NAMALWA (cell line): ENCODE results near the gene HLA-DQA1.
"Not testable (repeated sequence)": the region's sequence is repeated elsewhere in the genome, so short reads cannot be mapped to it uniquely, and the experiment has no call there.

Experiments used
- DNase-seq: peaks from one replicate; pipeline ENCODE4 v3.0.0-alpha.2; 2015; ENCODE audit warnings: low spot score

HLA-DQA1 gene

DNA sequence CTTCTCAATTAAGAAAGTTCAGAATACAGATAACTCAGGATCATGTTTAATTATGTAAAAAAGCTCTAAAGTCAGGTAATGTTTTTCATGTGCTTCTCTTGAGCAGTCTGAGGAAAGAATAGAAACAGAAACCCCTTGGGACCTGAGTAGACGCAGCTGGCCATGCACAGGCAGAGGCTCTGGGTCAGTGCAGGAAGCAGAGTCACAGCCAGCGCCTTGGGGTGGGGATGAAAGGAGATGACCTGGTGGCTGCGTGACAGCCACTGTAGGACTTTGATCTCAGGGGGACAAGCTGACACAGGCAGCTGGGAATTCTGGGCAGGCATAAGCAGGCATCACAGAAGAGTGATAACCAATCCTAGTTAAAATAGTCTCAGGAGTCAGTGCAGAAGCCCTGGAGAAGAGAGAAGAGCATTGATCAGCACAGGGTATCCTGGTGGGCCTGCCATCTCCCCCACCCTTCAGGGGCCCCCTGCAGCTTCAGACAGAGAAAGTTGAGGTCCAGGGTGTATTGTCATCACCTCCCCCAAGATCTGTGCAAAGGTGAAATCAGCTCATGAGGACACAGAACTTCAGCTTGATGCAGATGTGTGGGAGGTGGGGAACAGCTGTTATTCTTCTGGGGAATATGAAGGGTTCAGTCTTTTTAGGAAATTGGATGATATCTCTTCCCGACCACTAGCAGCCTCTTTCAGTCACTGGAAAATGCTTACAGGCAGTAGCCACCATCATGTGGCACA lies 22.8 kb downstream of the HLA-DQA1 start:
- peak; percentile 80 for DNase-seq

DNA sequence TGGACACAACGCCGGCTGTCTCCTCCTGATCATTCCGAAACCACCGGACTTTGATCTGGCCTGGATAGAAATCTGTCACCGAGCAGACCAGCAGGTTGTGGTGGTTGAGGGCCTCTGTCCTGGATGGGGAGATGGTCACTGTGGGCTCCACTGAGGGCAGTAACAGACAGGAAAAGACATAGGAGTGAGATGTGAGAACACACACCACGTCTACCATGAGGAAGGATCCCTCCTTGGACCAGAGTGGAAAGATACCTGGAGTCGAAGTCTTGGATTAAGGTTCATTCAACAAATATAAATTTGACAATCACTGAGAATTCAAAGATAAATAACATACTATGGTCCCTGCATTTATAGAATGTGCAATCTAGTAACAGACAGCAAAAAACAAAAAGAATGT lies 24.9 kb downstream of the HLA-DQA1 start:
- no peak for DNase-seq

DNA sequence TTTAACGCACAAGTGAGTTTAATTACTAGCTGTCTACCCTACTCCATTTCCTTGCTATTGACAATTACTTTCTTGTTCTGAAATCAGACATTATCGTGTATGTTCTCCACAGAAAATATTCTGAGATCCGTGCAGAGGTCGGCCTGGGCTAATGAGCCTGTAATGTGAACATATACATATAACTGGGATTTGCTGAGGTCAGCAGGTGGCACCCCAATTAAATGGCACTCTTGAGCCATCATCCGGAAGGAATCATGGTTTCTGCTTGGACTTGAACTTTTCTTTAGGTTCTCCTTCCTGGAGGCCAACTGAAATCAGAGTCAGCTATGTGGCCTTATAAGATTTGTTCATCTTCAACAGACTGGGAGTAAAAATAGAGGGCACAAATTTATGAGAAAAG lies 25.6 kb downstream of the HLA-DQA1 start:
- DNase-seq = no peak

DNA sequence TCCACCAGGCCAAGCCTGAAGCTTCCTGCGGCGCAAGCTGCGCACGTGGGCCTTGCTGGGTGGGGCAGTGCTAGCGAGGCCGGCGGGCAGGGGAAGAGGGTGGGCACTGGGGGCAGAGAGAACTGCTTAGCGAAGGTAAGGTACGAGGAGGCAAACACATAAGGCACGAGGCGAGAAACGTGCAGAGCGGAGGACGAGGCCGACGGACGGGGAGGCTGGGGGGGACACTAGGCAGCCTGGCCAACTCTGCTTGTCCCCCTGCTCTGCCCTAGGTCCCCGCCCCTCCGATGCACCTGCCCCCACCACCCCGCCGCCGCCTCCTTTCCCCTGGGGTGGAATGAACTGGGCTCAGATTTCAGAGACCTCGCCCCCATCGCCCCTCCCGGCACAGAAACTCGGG lies 27.1 kb downstream of the HLA-DQA1 start:
- DNase-seq = no peak

DNA sequence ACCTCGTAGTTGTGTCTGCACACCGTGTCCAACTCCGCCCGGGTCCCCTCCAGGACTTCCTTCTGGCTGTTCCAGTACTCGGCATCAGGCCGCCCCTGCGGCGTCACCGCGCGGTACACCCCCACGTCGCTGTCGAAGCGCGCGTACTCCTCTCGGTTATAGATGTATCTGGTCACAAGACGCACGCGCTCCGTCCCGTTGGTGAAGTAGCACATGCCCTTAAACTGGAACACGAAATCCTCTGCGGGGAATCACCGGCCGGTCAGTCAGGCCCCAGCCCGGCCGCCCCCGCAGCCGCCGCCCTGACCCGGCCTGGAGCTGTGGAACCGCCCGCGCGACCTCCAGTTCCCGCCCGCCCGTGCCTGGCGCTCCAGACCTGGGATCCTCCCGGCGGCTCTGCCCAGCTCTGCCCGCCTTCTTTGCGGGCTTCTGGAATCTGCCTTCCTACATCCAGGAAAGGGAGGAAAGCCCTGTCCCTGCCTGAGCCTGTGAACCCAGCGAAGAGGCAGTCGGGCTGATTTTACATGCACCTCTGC lies 27.7 kb downstream of the HLA-DQA1 start:
- peak; percentile 70 for DNase-seq

DNA sequence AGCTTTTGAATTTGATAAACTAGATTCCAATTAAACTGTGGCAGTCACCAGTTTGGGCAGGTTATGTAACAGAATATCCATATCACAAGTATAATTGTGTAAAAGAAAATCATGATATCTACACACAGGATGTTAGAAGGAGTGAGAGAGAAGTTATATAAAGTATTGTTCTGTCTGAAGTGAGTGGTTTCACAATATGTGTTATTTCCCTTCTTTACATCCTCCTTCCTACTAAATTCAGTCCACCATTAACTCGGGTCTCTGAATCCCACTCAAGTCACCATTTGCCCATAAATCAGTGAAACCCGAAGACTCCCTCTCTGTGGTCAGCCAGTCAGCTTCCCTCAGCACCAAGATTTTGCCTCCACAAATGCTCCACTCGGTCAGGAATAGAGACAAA lies 28.5 kb downstream of the HLA-DQA1 start:
- peak; percentile 24 for DNase-seq

DNA sequence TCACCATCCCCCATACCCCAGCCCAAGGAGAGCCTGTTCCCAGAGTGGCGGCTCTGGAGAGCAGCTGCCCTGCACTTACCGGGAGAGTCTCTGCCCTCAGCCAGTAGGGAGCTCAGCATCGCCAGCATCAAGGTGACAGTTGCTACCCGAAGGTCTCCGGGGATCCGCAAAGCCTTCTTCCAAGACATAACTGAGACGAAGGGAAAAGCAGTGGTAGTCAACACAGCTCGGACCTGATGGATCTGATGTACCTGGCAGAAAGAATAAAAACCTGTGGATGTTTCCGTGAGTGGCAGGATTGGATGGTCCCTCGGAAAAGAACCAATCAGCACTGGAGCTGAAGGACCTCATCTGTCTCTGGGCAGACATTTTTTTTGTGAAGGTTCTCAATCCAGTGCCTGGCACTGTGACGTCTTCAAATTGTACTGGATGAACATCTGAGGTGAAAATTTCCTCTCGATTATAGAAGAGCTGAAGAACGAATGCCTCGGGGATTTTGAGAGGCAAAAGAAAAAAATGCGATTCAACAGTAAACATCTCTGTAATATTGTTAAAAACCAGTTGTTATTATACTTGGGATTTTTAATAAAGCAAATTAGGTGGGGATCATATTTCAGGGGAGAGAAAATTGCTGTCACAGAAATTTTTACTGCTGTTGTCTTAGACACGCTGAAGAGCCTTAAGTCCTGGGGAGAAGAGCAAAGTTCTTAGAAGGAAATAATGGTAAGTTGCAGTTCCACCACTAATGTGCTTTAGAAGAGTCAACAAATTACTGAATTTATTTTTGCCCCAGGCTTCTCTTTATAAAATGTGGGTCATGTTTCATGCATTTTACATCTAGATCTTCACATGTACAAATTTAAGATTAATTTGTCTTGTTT lies 29.5 kb downstream of the HLA-DQA1 start, which contains the start of gene HLA-DQB1:
Gene HLA-DQB1 (minus strand): TSS at position 238 of the 881 bp plus-strand sequence. CDS start 50 bp downstream, at position 188.
- DNase-seq = peak; percentile 94

DNA sequence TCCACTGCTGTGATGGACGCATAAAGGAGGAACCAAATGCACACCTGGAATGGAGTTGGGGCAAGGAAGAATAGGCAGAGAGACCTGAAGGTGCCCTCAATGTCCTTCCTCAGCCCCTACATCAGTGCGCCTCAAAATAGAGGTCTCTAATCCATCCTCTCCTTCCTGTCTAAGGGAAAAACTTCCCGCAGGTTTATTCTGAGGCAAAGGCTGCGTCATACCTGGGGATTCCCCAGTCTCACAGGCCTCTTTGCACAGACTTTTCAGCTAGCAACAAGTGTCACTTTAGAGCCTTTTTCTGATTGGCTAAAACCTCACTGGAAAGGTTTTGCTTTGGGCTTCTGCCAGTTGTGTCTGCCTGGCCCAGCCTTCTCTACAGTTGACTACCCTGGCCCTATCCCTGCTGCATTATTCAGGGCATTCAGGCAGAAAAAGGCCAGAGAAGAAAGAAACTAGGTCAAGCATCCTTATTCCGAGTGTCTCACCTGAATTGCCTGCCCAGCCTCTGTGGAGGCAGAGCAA lies 31.1 kb downstream of the HLA-DQA1 start:
- peak; percentile 92 for DNase-seq

DNA sequence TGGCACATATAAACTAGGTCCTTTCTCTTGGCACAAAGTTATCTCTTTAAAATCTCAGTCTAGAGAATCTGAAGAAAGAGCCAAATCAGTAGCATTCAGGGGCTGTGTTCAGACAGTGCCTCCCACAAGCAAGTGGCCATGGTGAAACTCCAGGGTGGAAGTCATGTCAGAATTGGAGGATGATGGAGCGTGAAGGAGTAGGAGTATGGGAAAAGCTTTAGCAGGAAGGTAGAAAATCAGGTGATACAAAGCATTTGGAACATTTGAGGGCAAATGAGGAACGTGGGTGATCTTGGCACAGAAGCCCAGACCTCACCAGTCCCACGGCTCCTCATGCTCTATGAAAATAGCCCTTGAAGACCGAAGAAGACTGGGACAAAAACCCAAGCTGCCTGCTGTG lies 32.0 kb downstream of the HLA-DQA1 start:
- no peak for DNase-seq

DNA sequence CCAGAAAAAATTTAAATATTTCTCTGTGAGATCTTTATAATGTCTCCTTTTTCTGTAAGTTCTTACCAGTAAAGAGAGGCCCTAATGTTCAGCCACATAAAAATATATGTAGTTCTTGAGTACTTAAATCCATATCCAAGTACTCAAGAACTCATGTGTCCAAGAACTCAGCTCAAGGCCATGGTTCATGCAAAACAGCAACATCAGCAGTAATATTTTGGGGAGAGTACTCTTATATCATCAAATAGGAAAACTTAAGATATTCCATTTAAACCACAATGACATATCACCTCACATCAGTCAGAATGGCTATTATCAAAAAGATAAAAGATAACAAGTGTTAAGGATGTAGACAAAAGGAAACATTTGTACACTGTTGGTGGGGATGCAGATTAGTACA lies 32.7 kb downstream of the HLA-DQA1 start:
- DNase-seq = no peak

DNA sequence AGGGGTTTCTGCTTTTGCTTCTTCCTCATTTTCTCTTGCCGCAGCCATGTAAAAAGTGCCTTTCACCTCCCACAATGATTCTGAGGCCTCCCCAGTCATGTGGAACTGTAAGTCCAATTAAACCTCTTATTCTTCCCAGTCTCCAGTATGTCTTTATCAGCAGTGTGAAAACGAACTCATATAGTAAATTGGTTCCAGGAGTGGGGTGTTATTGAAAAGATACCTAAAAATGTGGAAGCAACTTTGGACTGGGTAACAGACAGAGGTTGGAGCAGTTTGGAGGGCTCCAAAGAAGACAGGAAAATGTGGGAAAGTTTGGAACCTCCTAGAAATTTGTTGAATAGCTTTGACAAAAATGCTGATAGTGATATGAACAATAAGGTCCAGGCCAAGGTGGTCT lies 34.7 kb downstream of the HLA-DQA1 start:
- DNase-seq = not testable (repeated sequence)

DNA sequence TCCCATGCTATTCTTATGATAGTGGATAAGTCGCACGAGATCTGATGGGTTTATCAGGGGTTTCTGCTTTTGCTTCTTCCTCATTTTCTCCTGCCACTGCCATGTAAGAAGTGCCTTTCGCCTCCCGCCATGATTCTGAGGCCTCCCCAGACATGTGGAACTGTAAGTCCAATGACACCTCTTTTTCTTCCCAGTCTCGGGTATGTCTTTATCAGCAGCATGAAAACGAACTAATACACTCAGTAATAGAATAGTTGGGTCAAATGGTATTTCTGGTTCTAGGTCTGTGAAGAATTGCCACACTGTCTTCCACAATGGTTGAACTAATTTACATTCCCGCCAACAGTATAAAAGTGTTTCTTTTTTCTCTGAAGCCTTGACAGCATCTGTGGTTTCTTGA lies 36.9 kb downstream of the HLA-DQA1 start:
- DNase-seq = not testable (repeated sequence)

DNA sequence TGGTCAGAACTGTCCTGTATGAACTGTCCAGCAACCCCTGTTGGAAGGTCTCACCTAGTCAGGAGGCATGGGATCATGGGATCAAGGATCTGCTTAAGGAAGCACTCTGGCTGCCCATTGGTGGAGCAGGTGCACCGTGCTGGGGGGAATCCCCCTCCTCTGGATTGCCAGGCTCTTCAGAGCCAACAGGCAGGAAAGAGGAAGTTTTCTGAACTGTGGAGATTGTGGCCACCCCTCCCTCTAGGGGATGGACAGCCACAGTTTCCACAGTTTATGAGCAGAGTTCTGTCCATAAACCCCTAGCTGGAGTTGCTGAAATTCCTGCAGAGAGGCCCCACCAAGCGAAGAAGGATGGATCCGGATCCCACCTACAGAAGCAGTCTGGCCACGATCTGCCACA lies 42.3 kb downstream of the HLA-DQA1 start:
- no peak for DNase-seq

DNA sequence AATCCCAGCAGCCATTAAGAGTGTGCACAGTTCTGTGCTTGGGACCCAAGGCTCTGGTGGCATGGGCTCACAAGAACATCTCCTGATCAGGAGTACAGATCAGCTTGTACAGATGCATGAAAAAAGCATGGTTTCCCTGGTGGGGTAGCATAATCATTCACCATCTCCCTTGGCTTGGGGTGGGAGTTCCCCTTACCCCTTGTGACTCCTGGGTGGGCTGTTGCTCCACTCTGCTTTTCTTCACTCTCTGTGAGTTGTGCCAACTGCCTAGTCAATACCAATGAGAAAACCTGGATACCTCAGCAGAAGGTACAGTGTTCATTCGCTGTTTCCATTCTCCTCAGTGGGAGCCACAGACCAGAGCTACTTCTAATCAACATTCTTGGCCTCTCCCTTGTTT lies 42.8 kb downstream of the HLA-DQA1 start:
- no peak for DNase-seq

DNA sequence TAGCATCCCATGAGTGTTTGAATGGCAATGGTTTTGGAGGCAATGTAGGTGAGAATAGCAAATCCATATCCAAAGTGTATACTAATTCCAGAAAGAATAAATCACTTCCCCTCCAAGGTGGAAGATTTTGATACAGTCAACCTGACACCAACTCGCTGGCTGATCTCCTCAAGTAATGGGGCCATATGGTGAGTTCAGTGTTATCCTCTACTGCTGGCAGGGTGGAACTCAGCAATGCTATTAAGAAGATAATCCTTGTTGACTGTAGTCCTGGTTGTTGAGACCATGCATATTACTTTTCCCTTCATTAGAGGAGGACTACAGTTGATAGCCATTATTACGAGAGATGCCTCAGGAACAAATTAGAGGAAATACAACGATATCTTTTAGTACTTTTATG lies 47.0 kb downstream of the HLA-DQA1 start:
- DNase-seq = no peak

DNA sequence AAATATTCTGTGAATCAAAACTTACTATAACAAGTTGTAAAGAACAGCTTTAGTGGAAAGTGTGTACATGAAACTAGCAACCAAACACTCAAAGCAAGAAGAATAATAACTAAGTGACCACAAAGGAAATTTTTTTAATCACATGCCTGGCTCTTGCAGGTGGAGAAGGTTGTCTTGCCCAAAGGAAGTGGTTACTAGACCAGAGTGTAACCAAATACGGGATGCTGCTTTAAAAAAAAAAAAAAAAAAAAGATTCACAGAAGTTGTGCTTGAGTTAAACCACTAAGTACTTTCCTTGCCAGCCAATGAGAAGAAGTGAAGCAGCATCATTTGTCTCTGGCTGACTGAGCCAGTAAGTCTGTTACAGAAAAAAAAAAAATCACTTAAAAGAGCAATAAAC lies 48.4 kb downstream of the HLA-DQA1 start:
- DNase-seq = peak; percentile 91

DNA sequence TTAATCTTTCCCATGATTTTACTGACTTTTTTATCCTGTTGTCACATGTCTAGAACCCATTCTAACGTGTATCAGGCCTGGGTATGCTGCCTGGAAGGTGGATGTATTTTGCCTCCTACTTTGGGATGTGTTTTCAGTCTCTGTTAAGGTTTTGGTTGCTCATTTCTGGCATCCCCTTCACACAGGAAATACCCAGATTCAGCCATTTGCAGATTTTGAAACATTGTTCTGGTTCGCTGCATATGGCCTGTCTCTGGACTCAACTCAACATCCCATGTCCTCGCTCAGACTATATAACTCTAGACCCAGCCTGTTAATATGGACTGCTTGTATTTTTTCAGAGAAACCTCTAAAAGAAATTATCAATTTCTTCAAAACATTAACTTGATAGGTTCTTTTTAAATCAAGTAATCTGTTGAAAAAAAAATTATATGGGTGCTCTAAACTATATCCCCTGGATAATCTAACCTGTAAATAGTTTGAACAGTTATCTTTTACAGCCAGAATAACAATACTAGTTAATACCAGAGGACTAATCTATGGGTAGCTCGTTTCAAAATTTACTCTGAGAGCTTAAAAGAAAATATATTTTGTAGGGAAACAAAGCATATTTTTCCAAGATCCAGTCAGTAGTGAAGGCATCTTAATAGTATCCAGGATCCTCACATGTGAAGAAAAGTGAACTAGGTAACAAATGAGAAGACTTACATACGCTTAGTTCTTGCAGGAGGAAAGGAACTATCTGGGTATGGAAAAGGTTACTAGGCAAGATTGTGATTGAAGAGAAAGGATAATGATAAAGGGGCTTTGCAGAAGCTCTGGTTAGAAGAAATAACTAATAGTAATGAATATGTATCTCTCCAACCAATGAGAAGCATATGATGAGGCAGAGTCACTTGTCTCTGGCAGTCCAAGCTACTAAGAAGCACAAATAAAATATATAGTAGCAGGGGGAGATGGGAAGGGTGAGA lies 52.6 kb downstream of the HLA-DQA1 start:
- DNase-seq = peak; percentile 72

DNA sequence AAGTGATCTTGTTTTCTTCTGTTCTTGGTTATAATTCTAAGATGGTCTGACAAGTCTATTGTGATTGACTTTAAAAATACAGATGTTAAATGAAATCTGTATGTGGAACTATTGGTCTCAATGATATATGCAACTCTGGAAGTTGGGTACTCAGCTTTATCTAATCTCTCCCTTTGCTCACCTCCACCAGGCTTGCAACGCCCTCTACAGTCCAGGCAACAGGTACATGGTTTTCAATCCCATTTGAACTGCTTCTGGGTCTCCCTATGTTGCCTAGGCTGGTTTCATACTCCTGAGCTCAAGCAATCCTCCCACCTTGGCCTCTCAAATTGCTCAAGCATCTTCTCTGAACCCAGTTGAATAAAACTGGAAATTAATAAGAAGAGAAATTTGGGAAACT lies 54.8 kb downstream of the HLA-DQA1 start:
- peak; percentile 78 for DNase-seq
